Fibroblast of lung (primary cell): ENCODE data around the gene DCP1A. TPM values are rescaled to one million over a fixed set of nuclear protein-coding genes. Genes with fewer than 3 reads are reported as not detected.
"Not testable (repeated sequence)": the region's sequence is repeated elsewhere in the genome, so short reads cannot be mapped to it uniquely, and the experiment has no call there.

Experiments
- DNase-seq, 2 donors: peaks; one replicate each; pipeline versions ENCODE4 v3.0.0 to v3.0.0-alpha.2; 2010; ENCODE audit warnings: low read depth in 2 of 2
- H2AFZ ChIP-seq: 2 replicates; pipeline ENCODE4 v1.5.1; 2012; ENCODE audit warnings: low read length, control low read depth, inconsistent platforms
- H3K27ac ChIP-seq: 2 replicates; pipeline ENCODE4 v1.5.1; 2011; ENCODE audit warnings: low read length, control low read depth; ENCODE audit not compliant: insufficient read depth
- H3K27me3 ChIP-seq: 2 replicates; pipeline ENCODE4 v1.5.1; 2011; ENCODE audit warnings: mild to moderate bottlenecking, low read length; ENCODE audit not compliant: control insufficient read depth, insufficient read depth
- H3K36me3 ChIP-seq: 2 replicates; pipeline ENCODE4 v1.5.1; 2011; ENCODE audit warnings: low read length; ENCODE audit not compliant: control insufficient read depth, insufficient read depth
- H3K4me1 ChIP-seq: 2 replicates; pipeline ENCODE4 v1.5.1; 2011; ENCODE audit warnings: low read length; ENCODE audit not compliant: control insufficient read depth, insufficient read depth; ENCODE audit errors: extremely low read depth
- H3K4me2 ChIP-seq: 2 replicates; pipeline ENCODE4 v1.5.1; 2011; ENCODE audit warnings: low read length, control low read depth; ENCODE audit not compliant: insufficient read depth; ENCODE audit errors: extremely low read depth
- H3K4me3 ChIP-seq, 4 experiments: fragments of 200-600 bp in 1 of 4; sonication (generic) in 1 of 4; replicated peaks in 1 of 4; 2 replicates each; pipeline ENCODE4 v1.5.1; 2011 to 2016; ENCODE audit warnings: low read length in 4 of 4, low read depth in 3 of 4, mild to moderate bottlenecking in 3 of 4, control low read depth in 2 of 4, inconsistent platforms in 1 of 4, mixed read lengths in 1 of 4; ENCODE audit not compliant: insufficient read depth in 1 of 4; ENCODE audit errors: control extremely low read depth in 1 of 4
- H3K79me2 ChIP-seq: 2 replicates; pipeline ENCODE4 v1.5.1; 2012; ENCODE audit warnings: mild to moderate bottlenecking, low read length, inconsistent platforms; ENCODE audit not compliant: control insufficient read depth, insufficient read depth
- H3K9ac ChIP-seq: 2 replicates; pipeline ENCODE4 v1.5.1; 2011; ENCODE audit warnings: mild to moderate bottlenecking, low read length, control low read depth; ENCODE audit not compliant: insufficient read depth
- H3K9me3 ChIP-seq: 2 replicates; pipeline ENCODE4 v1.5.1; 2012; ENCODE audit warnings: low read depth, low read length; ENCODE audit not compliant: control insufficient read depth, insufficient read depth
- H4K20me1 ChIP-seq: 2 replicates; pipeline ENCODE4 v1.5.1; 2011; ENCODE audit warnings: low read length; ENCODE audit not compliant: control insufficient read depth, insufficient read depth; ENCODE audit errors: extremely low read depth
- CTCF ChIP-seq, 2 donors: IDR thresholded peaks in 1 of 2; conservative IDR thresholded peaks in 1 of 2; 1 replicate in 1 of 2; 2 replicates in 1 of 2; pipeline ENCODE4 v1.5.1; 2011 to 2012; ENCODE audit warnings: low read length in 2 of 2, control low read depth in 1 of 2, inconsistent platforms in 1 of 2, low read depth in 1 of 2, mild to moderate bottlenecking in 1 of 2
- EZH2 ChIP-seq: IDR thresholded peaks from 2 replicates; pipeline ENCODE4 v1.5.1; 2012; ENCODE audit warnings: low read length, control low read depth, mild to moderate bottlenecking; ENCODE audit errors: missing control alignments
- polyA plus RNA-seq, 2 donors: library from polyadenylated mRNA; depleted of rRNA in 1 of 2; stranded (reverse) in 1 of 2; unstranded in 1 of 2; fragments of >200 nt; gene quantifications; 2 replicates each; pipeline ENCODE4 v1.2.1, GENCODE V29; 2011 to 2012; ENCODE audit warnings: missing spikeins in 1 of 2
- total RNA-seq: library from RNA; depleted of rRNA; stranded (reverse); fragments of >200 nt; gene quantifications from 2 replicates; pipeline ENCODE4 v1.2.1, GENCODE V29; 2014

Gene DCP1A
- total and polyA plus RNA-seq, 2 donors (not counting 1 experiment from before 2014, with no cell fraction given), result 17.2 to 24.2 TPM

GRCh38 chr3:53329897-53330296, 17.4 kb downstream of the DCP1A start:
- Histone ChIP-seq H3K4me1 (peaks cover 4% of the 10 kb centered on the region), H3K27me3 (no peaks in the 10 kb centered on the region), H3K9ac (no peak overlapping the region), H3K36me3 (peaks cover 2% of the 10 kb centered on the region), H3K4me2 (no peak overlapping the region), H2AFZ (no peak overlapping the region), H4K20me1 (peaks cover 1% of the 10 kb centered on the region), H3K9me3 (no peaks in the 10 kb centered on the region), H3K4me3 (no peak overlapping the region), H3K27ac (no peak overlapping the region), H3K79me2 (peaks cover 17% of the 10 kb centered on the region)
- DNase-seq, result no peak
- TF ChIP-seq CTCF (conservative IDR thresholded peaks at IDR 0.05 in 1 of 2, IDR thresholded peaks at IDR 0.05 in 1 of 2; ENCODE audit: low read depth in 1 of 2, low read length in 2 of 2) (no peak), EZH2 (no peak)

- no peak overlapping the region for H3K27ac ChIP-seq
- H3K4me1 ChIP-seq, result peaks cover 4% of the 10 kb centered on the region
- no peak overlapping the region for H3K4me3 ChIP-seq
- peaks cover 21% of the 10 kb centered on the region for H3K79me2 ChIP-seq
- peak overlapping the region; percentile 60 for H3K4me2 ChIP-seq
- no peaks in the 10 kb centered on the region for H3K27me3 ChIP-seq
- peak; percentile 25 to 62 for DNase-seq
- peaks cover 1% of the 10 kb centered on the region for H4K20me1 ChIP-seq
- H3K9me3 ChIP-seq, result no peaks in the 10 kb centered on the region
- no peak overlapping the region for H3K9ac ChIP-seq
- TF ChIP-seq EZH2 (no peak), CTCF (conservative IDR thresholded peaks at IDR 0.05 in 1 of 2, IDR thresholded peaks at IDR 0.05 in 1 of 2; ENCODE audit: low read depth in 1 of 2, low read length in 2 of 2) (no peak)
- no peak overlapping the region for H2AFZ ChIP-seq
- H3K36me3 ChIP-seq, result peaks cover 2% of the 10 kb centered on the region
Observed at GRCh38 chr3:53328746-53329145, 18.6 kb downstream of the DCP1A start.

- H3K79me2 ChIP-seq, result peaks cover 26% of the 10 kb centered on the region
- H2AFZ ChIP-seq, H3K36me3 ChIP-seq, H4K20me1 ChIP-seq, H3K4me1 ChIP-seq, H3K27me3 ChIP-seq, H3K9me3 ChIP-seq, H3K4me3 ChIP-seq, H3K9ac ChIP-seq, H3K4me2 ChIP-seq, H3K27ac ChIP-seq: not testable (repeated sequence)
- DNase-seq, result peak in 1 of 2 donors; percentile 60
Observed at GRCh38 chr3:53327986-53328385, 19.4 kb downstream of the DCP1A start.
